Skeletal muscle satellite cell (primary cell): ENCODE results near the gene MRPL44.

Source experiments
- H3K27me3 ChIP-seq: 2 replicates; pipeline ENCODE4 v1.7.0; 2013; ENCODE audit warnings: low read length; ENCODE audit not compliant: control insufficient read depth, insufficient read depth
- H3K36me3 ChIP-seq: 2 replicates; pipeline ENCODE4 v1.7.0; 2013; ENCODE audit warnings: mild to moderate bottlenecking, control low read depth, low read length; ENCODE audit not compliant: insufficient read depth
- H3K4me1 ChIP-seq: 2 replicates; pipeline ENCODE4 v1.7.0; 2013; ENCODE audit warnings: low read length; ENCODE audit not compliant: control insufficient read depth, insufficient read depth
- H3K4me2 ChIP-seq: 2 replicates; pipeline ENCODE4 v1.7.0; 2013; ENCODE audit warnings: mild to moderate bottlenecking, low read length
- H3K4me3 ChIP-seq: 2 replicates; pipeline ENCODE4 v1.7.0; 2013; ENCODE audit warnings: low read length
- H3K9ac ChIP-seq: 2 replicates; pipeline ENCODE4 v1.7.0; 2013; ENCODE audit warnings: mild to moderate bottlenecking, low read depth, low read length, moderate library complexity
- H3K9me3 ChIP-seq: replicated peaks from 2 replicates; pipeline ENCODE4 v1.7.0; 2013; ENCODE audit warnings: mild to moderate bottlenecking, control low read depth, low read length

Gene MRPL44

DNA sequence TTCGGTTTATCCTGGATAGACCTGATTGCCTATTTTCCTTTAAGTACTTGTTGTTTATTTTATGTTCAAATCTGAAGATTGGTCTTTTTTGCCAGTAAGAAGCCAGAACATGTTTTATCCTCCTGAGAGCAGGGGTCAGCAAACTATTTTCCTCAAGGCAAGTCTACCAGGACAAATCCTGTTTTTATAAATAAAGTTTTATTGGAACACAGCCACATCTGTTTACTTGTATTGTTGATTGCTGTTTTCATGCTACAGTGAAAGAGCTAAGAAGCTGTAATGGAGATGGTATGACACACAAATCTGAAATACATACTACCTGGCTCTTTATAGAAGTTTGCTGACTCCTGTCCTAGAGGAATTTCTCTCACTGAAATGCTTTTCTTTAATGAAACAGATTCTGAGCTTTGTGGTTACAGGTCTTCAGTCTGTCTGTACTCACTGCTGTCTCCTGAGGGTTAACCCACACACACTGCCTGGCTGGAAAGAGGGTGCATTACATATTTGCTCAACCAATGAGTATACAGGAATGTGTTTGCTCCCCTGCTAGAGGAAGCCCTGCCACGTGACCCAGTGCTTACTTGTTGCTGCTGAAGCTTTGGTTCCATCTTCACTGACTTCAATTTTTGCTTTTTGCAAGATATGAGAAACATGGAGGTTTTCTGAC, 22.6 kb downstream of the MRPL44 start:
- Histone ChIP-seq H3K9me3 (no peaks in the 10 kb centered on the region), H3K4me3 (no peak overlapping the region), H3K9ac (no peak overlapping the region), H3K4me2 (no peak overlapping the region), H3K4me1 (peaks cover 14% of the 10 kb centered on the region), H3K36me3 (peaks cover 95% of the 10 kb centered on the region), H3K27me3 (no peaks in the 10 kb centered on the region)

DNA sequence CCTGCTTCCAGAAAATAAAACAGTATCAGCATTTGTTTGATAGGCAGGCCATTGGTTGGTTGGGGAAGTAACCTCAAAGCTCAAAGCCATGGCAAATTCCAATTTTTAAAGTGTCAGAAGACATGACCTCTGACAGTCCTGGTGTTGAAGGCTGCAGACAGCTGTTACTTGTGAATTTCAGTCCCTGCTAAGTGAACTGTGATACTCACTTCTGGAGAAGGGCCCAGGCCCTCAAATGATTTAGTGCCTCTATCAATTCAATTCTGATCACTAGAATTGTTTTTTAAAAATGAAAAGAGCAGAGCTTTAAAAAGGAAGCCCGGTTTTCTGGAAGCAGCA, 23.1 kb downstream of the MRPL44 start:
- H3K4me2 ChIP-seq = no peak overlapping the region
- no peak overlapping the region for H3K9ac ChIP-seq
- H3K27me3 ChIP-seq = no peaks in the 10 kb centered on the region
- no peak overlapping the region for H3K4me3 ChIP-seq
- no peaks in the 10 kb centered on the region for H3K9me3 ChIP-seq
- peaks cover 96% of the 10 kb centered on the region for H3K36me3 ChIP-seq
- peaks cover 14% of the 10 kb centered on the region for H3K4me1 ChIP-seq

DNA sequence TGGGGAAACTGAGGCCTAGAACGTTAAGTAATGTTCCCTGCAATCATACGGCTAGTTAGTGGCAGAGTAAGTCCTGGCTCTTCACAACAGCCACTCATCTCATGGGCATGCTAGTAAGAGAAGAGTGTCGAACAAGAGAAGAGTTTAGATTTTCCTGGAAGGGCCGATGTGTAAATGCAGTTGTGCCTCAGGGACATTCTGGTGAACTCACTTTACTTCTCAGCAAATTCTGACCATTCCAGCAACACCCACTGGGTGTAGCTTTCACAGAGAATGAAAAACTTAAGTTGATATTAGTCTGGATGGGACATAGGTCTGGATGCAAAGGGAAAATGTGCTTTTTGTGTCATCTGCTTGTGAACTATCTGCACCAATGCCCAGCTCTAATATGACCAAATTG, 23.5 kb downstream of the MRPL44 start:
- no peaks in the 10 kb centered on the region for H3K9me3 ChIP-seq
- H3K27me3 ChIP-seq = no peaks in the 10 kb centered on the region
- peaks cover 14% of the 10 kb centered on the region for H3K4me1 ChIP-seq
- H3K36me3 ChIP-seq = peaks cover 96% of the 10 kb centered on the region
- H3K4me2 ChIP-seq = no peak overlapping the region
- no peak overlapping the region for H3K4me3 ChIP-seq
- no peak overlapping the region for H3K9ac ChIP-seq

DNA sequence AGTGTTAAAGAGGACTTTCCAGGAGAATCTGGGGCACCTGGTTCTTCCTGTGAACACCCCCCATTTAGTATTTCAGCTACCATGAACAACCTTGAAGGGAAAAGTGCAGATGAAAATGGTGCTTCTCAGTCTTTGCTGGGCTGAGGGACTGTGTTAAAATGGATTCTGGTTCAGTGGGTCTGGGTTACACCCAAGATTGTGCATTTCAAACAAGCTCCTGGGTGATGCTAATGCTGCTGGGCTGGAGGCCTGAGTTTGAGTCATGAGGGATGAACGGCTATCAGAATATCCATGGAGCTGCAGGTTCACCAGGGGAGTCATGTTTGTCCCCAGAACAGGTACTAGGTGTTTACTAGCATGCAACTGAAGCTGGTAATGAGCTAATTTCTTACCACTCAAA, 24.0 kb downstream of the MRPL44 start:
- Histone ChIP-seq H3K27me3 (no peaks in the 10 kb centered on the region), H3K4me1 (peaks cover 14% of the 10 kb centered on the region), H3K4me3 (no peak overlapping the region), H3K36me3 (peaks cover 97% of the 10 kb centered on the region), H3K9ac (no peak overlapping the region), H3K4me2 (no peak overlapping the region), H3K9me3 (no peaks in the 10 kb centered on the region)

GRCh38 chr2:223989206-223989855, 32.1 kb downstream of the MRPL44 start:
- Histone ChIP-seq H3K4me3 (no peak overlapping the region), H3K4me1 (peaks cover 3% of the 10 kb centered on the region), H3K9me3 (no peaks in the 10 kb centered on the region), H3K4me2 (no peak overlapping the region), H3K9ac (no peak overlapping the region), H3K36me3 (peaks cover 80% of the 10 kb centered on the region), H3K27me3 (no peaks in the 10 kb centered on the region)

- peaks cover 3% of the 10 kb centered on the region for H3K4me1 ChIP-seq
- no peak overlapping the region for H3K4me2 ChIP-seq
- no peaks in the 10 kb centered on the region for H3K9me3 ChIP-seq
- H3K9ac ChIP-seq = no peak overlapping the region
- no peak overlapping the region for H3K4me3 ChIP-seq
- H3K27me3 ChIP-seq = no peaks in the 10 kb centered on the region
- peaks cover 80% of the 10 kb centered on the region for H3K36me3 ChIP-seq
Observed at GRCh38 chr2:223989856-223990232, 32.6 kb downstream of the MRPL44 start.

- Histone ChIP-seq H3K4me1 (peaks cover 3% of the 10 kb centered on the region), H3K36me3 (peaks cover 81% of the 10 kb centered on the region), H3K9me3 (no peaks in the 10 kb centered on the region), H3K9ac (no peak overlapping the region), H3K27me3 (no peaks in the 10 kb centered on the region), H3K4me3 (no peak overlapping the region), H3K4me2 (no peak overlapping the region)
Observed at GRCh38 chr2:223991611-223992010, 34.3 kb downstream of the MRPL44 start.

DNA sequence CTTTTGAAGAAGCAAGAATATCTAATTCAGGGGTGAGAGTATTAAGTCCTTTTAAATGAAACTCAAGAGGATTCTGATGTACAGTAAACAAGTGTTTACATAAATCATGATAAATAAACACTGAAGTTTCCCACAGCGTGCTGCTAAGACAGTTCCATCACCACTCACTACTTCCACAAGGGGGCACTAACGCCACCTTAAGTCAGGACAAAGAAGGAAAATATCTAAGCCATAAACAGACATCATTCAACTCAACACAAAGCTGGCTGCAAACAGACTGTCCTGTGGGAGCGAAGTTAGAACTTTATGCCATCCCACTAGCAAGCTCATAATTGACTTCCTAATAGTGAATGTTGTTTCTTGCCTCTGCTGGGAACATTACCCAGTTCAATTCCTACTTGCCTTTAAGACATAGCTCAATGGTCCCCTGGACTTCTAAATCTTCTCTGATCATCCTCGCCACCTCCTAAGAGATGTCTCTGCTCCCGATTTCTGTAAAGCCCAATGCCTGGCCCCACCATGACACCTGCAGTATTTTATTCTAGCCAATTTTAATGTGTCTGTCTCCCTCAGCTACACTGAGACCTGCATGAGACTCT, 36.5 kb downstream of the MRPL44 start:
- no peak overlapping the region for H3K9ac ChIP-seq
- H3K4me1 ChIP-seq = peaks cover 3% of the 10 kb centered on the region
- no peaks in the 10 kb centered on the region for H3K9me3 ChIP-seq
- no peak overlapping the region for H3K4me3 ChIP-seq
- no peak overlapping the region for H3K4me2 ChIP-seq
- peaks cover 79% of the 10 kb centered on the region for H3K36me3 ChIP-seq
- H3K27me3 ChIP-seq = no peaks in the 10 kb centered on the region

- H3K36me3 ChIP-seq = peaks cover 79% of the 10 kb centered on the region
- no peak overlapping the region for H3K9ac ChIP-seq
- no peak overlapping the region for H3K4me2 ChIP-seq
- no peak overlapping the region for H3K4me3 ChIP-seq
- H3K9me3 ChIP-seq = no peaks in the 10 kb centered on the region
- H3K27me3 ChIP-seq = no peaks in the 10 kb centered on the region
- peaks cover 3% of the 10 kb centered on the region for H3K4me1 ChIP-seq
Observed at GRCh38 chr2:223994562-223995162, 37.4 kb downstream of the MRPL44 start.

DNA sequence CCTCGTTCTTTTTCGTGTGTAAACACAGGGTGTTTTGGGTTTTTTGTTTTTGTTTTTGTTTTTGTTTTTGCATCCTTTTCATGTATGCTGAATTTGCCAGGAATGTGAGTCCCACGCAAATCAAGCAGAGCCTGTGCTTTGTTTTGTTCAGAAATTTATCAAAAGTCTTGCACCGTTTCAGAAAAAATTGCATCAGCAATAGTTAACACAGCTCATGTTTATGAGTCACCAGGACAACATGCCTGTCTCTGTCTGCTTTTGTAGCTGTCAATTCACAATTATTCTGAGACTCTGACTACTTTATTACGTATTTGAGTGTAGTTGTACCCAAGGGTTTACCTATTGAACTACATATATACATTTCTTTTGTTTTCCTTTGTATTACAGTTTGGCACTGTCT, 38.3 kb downstream of the MRPL44 start:
- no peak overlapping the region for H3K4me3 ChIP-seq
- no peaks in the 10 kb centered on the region for H3K9me3 ChIP-seq
- H3K4me2 ChIP-seq = no peak overlapping the region
- no peak overlapping the region for H3K9ac ChIP-seq
- H3K36me3 ChIP-seq = peaks cover 79% of the 10 kb centered on the region
- H3K4me1 ChIP-seq = peaks cover 3% of the 10 kb centered on the region
- no peaks in the 10 kb centered on the region for H3K27me3 ChIP-seq

GRCh38 chr2:223996391-223996790, 39.1 kb downstream of the MRPL44 start:
- Histone ChIP-seq H3K9me3 (no peaks in the 10 kb centered on the region), H3K36me3 (peaks cover 79% of the 10 kb centered on the region), H3K4me1 (peaks cover 3% of the 10 kb centered on the region), H3K4me2 (no peak overlapping the region), H3K27me3 (no peaks in the 10 kb centered on the region), H3K4me3 (no peak overlapping the region), H3K9ac (no peak overlapping the region)
